SKM-1 treated with dmso at 0.1 percent for 144 hours (cell line): ENCODE results near the gene C1orf167.

ENCODE experiments used
- DNase-seq: peaks from one replicate; lab custom pipeline; 2025; ENCODE audit not compliant: unreplicated experiment; lab: John Stamatoyannopoulos, UW

The C1orf167 gene

DNA sequence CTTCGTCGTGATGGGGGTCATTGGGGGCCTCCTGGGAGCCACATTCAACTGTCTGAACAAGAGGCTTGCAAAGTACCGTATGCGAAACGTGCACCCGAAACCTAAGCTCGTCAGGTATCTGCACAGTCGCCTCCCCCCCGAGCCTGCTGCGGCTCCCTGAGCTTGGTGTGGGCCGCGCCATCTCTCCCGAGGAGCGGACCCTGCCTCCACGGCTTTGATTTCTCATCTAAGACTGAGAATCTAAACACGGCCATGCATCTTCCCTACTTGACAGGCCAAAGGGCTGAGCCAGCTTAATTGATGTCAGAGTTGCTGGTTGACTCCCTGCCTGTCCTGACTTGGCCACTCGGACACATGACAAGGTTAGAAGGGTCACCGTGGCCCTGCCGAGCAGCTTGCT, 66.5 kb downstream of the C1orf167 start:
- no peak for DNase-seq

DNA sequence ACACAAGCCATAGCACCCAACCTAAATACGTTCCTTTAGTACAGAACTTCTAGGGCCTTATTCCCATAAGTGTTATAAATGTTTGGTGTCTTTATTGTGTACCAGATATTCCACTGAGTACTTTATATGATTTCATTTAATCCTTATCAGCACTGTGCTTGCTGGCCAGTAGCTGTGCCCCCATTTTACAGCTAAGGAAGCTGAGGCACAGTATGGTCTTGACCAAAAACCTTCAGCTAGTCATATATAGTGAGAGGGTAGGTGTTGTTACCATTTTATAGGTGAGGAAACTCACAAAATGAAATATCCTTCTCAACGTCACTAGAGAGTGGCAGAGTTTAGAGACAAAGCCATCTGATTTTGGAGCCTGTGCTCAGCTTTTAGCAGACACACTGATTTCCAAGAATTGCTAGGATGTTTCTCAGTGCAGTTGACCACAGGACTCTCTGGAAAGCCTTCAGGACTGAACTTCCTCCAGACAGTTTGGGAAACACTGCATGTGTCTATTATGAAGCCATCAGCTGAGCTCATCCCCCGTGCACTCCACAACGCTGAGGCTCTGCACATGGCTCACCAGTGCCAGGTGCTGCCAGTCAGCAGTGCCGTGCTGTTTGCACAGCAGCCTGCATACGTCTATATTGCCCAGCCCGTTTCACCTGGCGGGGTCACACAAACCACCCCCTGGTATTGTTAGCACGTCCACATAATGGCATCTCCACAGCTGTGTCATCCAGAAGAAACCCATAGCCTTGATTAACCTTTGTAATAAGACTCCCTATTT, 70.1 kb downstream of the C1orf167 start:
- no peak for DNase-seq

DNA sequence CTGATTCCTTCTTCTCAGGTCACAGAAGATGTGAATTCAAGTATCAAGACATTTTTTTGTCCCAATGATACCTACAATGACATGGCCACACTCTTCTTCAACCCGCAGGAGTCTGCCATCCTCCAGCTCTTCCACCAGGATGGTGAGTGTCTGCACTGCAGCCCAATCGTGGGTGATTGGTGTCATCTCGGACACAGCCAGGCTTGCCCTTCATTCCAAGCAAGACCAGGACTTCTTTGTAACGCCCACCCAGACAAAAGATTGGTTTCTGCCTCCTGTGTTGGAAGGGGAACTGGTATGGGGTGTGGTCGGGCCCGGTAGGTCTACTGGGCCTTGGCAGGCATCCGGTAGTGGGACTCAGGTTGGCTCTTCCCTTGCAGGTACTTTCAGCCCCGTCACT, 71.5 kb downstream of the C1orf167 start:
- no peak for DNase-seq

DNA sequence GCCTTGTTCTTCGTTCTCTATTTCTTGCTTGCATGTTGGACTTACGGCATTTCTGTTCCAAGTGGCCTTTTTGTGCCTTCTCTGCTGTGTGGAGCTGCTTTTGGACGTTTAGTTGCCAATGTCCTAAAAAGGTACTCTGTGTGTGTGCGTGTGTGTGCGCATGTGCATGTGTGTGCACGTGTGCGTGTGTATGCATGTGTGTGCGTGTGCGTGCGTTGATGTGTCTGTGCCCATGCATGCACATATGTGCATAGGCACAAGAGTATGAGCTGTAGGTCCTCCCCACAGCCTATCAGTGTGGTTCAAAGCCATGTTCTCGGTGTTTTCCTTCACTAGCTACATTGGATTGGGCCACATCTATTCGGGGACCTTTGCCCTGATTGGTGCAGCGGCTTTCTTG, 71.9 kb downstream of the C1orf167 start:
- no peak for DNase-seq

DNA sequence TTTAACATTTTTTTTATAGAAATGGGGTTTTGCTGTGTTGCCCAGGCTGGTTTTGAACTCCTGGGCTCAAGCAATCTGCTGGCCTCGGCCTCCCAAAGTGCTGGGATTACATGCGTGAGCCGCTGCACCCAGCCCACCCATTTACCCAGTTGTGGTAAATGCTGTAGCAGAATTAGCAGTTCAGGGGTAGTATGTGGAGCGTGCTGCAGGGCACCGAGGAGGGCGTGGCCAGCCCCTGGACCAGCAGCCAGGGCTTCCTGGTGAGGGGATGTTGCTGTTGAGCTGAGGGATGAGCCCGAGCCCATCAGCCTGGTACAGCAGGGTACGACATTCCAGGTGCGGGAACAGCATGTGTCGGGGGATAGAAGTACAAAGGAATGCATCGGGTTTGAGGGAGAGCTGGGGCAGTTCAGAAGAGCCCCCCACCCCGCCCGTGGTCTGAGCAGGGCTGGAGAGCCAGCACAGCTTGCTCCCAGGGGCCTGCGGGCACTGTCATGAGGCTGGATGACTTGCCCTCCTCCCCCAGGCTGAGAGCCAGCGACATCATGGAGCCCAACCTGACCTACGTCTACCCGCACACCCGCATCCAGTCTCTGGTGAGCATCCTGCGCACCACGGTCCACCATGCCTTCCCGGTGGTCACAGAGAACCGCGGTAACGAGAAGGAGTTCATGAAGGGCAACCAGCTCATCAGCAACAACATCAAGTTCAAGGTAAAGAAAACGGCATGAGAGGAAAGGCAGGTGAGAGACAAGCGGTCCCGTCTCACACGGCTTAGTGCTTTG, 73.6 kb downstream of the C1orf167 start:
- no peak for DNase-seq

DNA sequence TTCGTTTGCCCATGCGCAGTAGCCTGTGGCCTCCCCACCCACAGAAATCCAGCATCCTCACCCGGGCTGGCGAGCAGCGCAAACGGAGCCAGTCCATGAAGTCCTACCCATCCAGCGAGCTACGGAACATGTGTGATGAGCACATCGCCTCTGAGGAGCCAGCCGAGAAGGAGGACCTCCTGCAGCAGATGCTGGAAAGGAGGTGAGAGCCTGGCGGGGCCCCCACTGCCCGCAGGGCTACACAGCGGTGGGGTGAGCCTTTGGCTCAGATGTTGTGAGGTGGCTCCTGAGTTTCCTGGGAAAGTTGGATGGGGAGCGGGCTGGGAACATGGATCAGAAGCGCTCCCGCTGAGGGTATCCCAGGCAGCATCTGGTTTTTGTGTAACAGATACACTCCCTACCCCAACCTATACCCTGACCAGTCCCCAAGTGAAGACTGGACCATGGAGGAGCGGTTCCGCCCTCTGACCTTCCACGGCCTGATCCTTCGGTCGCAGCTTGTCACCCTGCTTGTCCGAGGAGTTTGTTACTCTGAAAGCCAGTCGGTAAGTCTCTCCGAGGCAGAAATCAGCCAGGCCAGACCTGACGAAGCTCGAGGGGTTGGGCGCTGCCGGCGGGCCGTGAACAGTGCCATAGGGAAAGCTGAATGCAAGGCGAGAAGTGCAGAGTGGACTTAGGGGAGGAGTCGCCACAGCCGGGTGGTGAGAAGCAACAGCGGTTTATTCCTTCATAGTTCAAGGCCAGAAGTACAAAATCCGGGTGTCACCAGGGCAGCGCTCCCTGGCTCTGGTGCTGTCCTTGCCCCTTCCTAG, 75.2 kb downstream of the C1orf167 start:
- no peak for DNase-seq

DNA sequence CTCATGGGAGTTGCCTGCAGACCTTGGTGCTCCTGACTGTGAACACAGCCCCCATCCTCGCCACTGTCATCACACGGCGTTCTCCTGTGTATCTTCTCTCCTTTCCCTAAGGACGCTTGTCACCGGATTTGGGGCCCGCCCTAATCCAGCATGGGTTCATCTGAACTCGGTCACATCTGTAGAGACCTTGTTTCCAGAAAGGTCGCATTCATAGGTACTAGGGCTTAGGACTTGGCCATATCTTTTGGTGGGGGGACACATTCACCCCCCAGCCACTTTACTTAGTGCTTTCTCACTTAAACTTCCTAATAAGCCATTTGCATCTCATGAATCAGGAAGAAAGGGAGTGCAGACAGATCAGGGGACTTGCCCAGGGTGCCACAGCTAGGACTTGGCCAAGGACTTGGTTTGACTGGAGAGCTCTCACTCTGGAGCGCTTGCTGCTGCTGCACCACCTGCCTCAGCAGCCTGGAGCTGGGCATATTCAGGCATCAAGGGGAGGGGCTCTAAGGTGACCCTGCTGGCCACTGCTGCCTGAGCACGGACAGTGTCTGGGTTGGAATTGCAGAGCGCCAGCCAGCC, 75.9 kb downstream of the C1orf167 start:
- no peak for DNase-seq

DNA sequence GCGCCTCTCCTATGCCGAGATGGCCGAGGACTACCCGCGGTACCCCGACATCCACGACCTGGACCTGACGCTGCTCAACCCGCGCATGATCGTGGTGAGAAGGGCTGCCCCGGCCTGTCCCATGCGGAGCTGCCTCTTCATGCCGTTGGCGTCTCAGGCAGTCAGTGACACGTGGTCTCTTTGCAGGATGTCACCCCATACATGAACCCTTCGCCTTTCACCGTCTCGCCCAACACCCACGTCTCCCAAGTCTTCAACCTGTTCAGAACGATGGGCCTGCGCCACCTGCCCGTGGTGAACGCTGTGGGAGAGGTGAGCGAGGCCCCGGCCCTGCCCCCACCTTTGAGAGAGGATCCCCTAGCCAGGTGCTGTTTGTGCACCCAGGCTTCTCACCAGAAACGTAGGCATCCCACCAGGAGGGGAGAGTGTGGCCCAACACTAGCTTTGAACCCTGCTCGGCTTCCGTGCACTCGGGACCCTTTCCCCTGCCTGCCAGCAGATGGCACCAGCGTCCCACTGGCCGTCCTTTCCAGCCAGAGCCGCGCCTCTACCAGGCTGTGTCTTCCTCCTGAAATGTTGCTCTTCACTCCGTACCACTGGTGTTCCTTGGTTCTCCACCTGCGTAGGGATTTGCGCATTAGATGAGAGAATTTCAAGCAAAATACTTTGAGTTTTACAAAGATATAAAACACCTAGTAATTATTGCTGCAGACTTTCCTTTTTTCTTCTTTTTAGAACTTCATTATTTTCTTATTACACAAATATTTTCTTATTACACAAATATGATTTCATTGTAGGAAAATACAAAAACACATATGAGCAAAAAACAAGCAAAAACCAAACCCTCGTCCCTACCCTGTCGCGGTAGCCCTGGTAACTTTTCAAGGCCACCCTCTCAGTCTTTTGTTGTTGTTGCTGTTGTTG, 76.6 kb downstream of the C1orf167 start:
- DNase-seq: peak; percentile 68
